HepG2 (cell line): Measurements from ENCODE around the gene CHST3. TPM values are rescaled to one million over a fixed set of nuclear protein-coding genes. Genes with fewer than 3 reads are reported as not detected.

ENCODE experiments used
- ARID4A ChIP-seq: sonication (generic); formaldehyde crosslinking; IDR thresholded peaks from 2 replicates; pipeline ENCODE4 v1.5.0; 2020; ENCODE audit warnings: mild to moderate bottlenecking, missing genetic modification reagents, borderline replicate concordance
- ARNTL ChIP-seq: sonication (generic); formaldehyde crosslinking; IDR thresholded peaks from 2 replicates; pipeline ENCODE4 v1.4.0; 2020; ENCODE audit warnings: mild to moderate bottlenecking, missing genetic modification reagents
- GABPB1 ChIP-seq: IDR thresholded peaks from 2 replicates; pipeline ENCODE4 v1.6.1; 2016; ENCODE audit warnings: mild to moderate bottlenecking, missing genetic modification reagents, moderate library complexity, missing compliant biosample characterization
- SNAPC2 ChIP-seq: sonication (generic); formaldehyde crosslinking; IDR thresholded peaks from 2 replicates; pipeline ENCODE4 v1.8.1; 2022; ENCODE audit warnings: mild to moderate bottlenecking, missing genetic modification reagents
- SRSF1 ChIP-seq: fragments of 200-400 bp; formaldehyde crosslinking; optimal IDR thresholded peaks from 2 replicates; pipeline ENCODE3; 2017; ENCODE audit warnings: mild to moderate bottlenecking, low read depth, low read length, moderate library complexity
- WIZ ChIP-seq: sonication (generic); formaldehyde crosslinking; IDR thresholded peaks from 2 replicates; pipeline ENCODE4 v1.5.1; 2020; ENCODE audit warnings: mild to moderate bottlenecking, missing genetic modification reagents
- ZNF562 ChIP-seq: sonication (generic); formaldehyde crosslinking; IDR thresholded peaks from 2 replicates; pipeline ENCODE4 v1.8.0; 2022; ENCODE audit warnings: missing genetic modification reagents, borderline replicate concordance
- ZNF570 ChIP-seq: sonication (generic); formaldehyde crosslinking; IDR thresholded peaks from 2 replicates; pipeline ENCODE4 v1.4.0; 2020; ENCODE audit warnings: mild to moderate bottlenecking, missing genetic modification reagents, borderline replicate concordance
- polyA plus RNA-seq, 8 experiments: library from polyadenylated mRNA; depleted of rRNA in 3 of 8; stranded (reverse) in 7 of 8; unstranded in 1 of 8; fragments of >200 nt; fragmentation: Illumina TruSeq in 4 of 8; extraction: Trizol in 4 of 8; gene quantifications; 2 replicates each; pipeline versions ENCODE4 v1.2.1 to v1.2.3, GENCODE V29; 2011 to 2016; ENCODE audit warnings: low read depth in 4 of 8, missing spikeins in 1 of 8, mixed read lengths in 1 of 8; ENCODE audit not compliant: insufficient read depth in 1 of 8
- total RNA-seq, 5 experiments: library from RNA; depleted of rRNA; stranded (reverse); fragments of >200 nt; fragmentation: Illumina TruSeq; extraction: Trizol; gene quantifications; 2 replicates each; pipeline ENCODE4 v1.2.3, GENCODE V29; 2016; ENCODE audit warnings: low read depth in 1 of 5
- TF ChIP-seq, protein P1 (sequence below): IDR thresholded peaks from 2 replicates; pipeline ENCODE4 v1.6.1; 2016; ENCODE audit warnings: low read depth, missing genetic modification reagents, missing compliant biosample characterization
- TF ChIP-seq, protein P2 (sequence below): sonication (generic); formaldehyde crosslinking; IDR thresholded peaks from 2 replicates; pipeline ENCODE4 v1.5.1; 2020; ENCODE audit warnings: missing genetic modification reagents, mild to moderate bottlenecking, borderline replicate concordance

CHST3 gene
- total and polyA plus RNA-seq, 2 of the 13 experiments (the other 11 are each of a cell fraction or from before 2014, with no cell fraction given) = 7.2 to 18.7 TPM

GRCh38 chr10:71933651-71934050, 30.5 kb upstream of the CHST3 start (continued):
- TF ChIP-seq ARID4A (CRISPR knock-in tag) (no peak), WIZ (CRISPR knock-in tag) (no peak), ZNF562 (no peak), ARNTL (CRISPR knock-in tag) (no peak), SNAPC2 (CRISPR knock-in tag) (no peak), ZNF570 (CRISPR knock-in tag) (no peak), GABPB1 (CRISPR knock-in tag) (no peak), SRSF1 (no peak)
- TF ChIP-seq, protein P1, sequence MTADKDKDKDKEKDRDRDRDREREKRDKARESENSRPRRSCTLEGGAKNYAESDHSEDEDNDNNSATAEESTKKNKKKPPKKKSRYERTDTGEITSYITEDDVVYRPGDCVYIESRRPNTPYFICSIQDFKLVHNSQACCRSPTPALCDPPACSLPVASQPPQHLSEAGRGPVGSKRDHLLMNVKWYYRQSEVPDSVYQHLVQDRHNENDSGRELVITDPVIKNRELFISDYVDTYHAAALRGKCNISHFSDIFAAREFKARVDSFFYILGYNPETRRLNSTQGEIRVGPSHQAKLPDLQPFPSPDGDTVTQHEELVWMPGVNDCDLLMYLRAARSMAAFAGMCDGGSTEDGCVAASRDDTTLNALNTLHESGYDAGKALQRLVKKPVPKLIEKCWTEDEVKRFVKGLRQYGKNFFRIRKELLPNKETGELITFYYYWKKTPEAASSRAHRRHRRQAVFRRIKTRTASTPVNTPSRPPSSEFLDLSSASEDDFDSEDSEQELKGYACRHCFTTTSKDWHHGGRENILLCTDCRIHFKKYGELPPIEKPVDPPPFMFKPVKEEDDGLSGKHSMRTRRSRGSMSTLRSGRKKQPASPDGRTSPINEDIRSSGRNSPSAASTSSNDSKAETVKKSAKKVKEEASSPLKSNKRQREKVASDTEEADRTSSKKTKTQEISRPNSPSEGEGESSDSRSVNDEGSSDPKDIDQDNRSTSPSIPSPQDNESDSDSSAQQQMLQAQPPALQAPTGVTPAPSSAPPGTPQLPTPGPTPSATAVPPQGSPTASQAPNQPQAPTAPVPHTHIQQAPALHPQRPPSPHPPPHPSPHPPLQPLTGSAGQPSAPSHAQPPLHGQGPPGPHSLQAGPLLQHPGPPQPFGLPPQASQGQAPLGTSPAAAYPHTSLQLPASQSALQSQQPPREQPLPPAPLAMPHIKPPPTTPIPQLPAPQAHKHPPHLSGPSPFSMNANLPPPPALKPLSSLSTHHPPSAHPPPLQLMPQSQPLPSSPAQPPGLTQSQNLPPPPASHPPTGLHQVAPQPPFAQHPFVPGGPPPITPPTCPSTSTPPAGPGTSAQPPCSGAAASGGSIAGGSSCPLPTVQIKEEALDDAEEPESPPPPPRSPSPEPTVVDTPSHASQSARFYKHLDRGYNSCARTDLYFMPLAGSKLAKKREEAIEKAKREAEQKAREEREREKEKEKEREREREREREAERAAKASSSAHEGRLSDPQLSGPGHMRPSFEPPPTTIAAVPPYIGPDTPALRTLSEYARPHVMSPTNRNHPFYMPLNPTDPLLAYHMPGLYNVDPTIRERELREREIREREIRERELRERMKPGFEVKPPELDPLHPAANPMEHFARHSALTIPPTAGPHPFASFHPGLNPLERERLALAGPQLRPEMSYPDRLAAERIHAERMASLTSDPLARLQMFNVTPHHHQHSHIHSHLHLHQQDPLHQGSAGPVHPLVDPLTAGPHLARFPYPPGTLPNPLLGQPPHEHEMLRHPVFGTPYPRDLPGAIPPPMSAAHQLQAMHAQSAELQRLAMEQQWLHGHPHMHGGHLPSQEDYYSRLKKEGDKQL (CRISPR knock-in tag) = no peak
- TF ChIP-seq, protein P2, sequence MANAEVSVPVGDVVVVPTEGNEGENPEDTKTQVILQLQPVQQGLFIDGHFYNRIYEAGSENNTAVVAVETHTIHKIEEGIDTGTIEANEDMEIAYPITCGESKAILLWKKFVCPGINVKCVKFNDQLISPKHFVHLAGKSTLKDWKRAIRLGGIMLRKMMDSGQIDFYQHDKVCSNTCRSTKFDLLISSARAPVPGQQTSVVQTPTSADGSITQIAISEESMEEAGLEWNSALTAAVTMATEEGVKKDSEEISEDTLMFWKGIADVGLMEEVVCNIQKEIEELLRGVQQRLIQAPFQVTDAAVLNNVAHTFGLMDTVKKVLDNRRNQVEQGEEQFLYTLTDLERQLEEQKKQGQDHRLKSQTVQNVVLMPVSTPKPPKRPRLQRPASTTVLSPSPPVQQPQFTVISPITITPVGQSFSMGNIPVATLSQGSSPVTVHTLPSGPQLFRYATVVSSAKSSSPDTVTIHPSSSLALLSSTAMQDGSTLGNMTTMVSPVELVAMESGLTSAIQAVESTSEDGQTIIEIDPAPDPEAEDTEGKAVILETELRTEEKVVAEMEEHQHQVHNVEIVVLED (CRISPR knock-in tag) = no peak
